ENCODE data around the gene TTI1. TPM values are rescaled to one million over a fixed set of nuclear protein-coding genes. Genes with fewer than 3 reads are reported as not detected.

TTI1 gene
- total RNA-seq, 1 donor from 2014 or later = 13.4 TPM

- DNase-seq (ENCODE audit: low read depth) = peak; percentile 87
- FAIRE-seq = peak; percentile 93
- H3K4me3 Mint-ChIP-seq (ENCODE audit: unreplicated experiment) = peak overlapping the region; percentile 8
Measured at GRCh38 chr20:38049800-38050199, 16.5 kb upstream of the TTI1 start.

GRCh38 chr20:38046572-38046971, 13.3 kb upstream of the TTI1 start:
- peak overlapping the region; percentile 48 for H3K27ac Mint-ChIP-seq (ENCODE audit: unreplicated experiment)
- H3K4me3 Mint-ChIP-seq (ENCODE audit: unreplicated experiment) = peak overlapping the region; percentile 10
- Histone ChIP-seq H3K4me3 (ENCODE audit: insufficient read depth, low read depth, low read length) (no peak overlapping the region), H2AFZ (ENCODE audit: low read depth, low read length) (no peak overlapping the region), H3K9me3 (ENCODE audit: insufficient read depth, low read depth, low read length) (no peaks in the 10 kb centered on the region), H4K20me1 (ENCODE audit: insufficient read depth, low read length) (peaks cover 22% of the 10 kb centered on the region), H3K4me1 (ENCODE audit: insufficient read depth, low read length) (peaks cover 22% of the 10 kb centered on the region), H3K4me2 (ENCODE audit: low read length) (no peak overlapping the region), H3K27me3 (ENCODE audit: insufficient read depth, low read length) (no peaks in the 10 kb centered on the region), H3K36me3 (ENCODE audit: insufficient read depth, low read length) (peaks cover 14% of the 10 kb centered on the region), H3K9ac (ENCODE audit: low read length) (no peak overlapping the region), H3K27ac (ENCODE audit: low read depth, low read length) (no peak overlapping the region), H3K79me2 (ENCODE audit: insufficient read depth, low read length) (peaks cover 64% of the 10 kb centered on the region)
- no peaks in the 10 kb centered on the region for H3K27me3 Mint-ChIP-seq (ENCODE audit: low read depth, unreplicated experiment)
- FAIRE-seq (no peak), DNase-seq (ENCODE audit: low read depth) (no peak)
- H3K9me3 Mint-ChIP-seq (ENCODE audit: unreplicated experiment) = no peaks in the 10 kb centered on the region
- peaks cover 15% of the 10 kb centered on the region for H3K36me3 Mint-ChIP-seq (ENCODE audit: low read depth, unreplicated experiment)
- peaks cover 48% of the 10 kb centered on the region for H3K4me1 Mint-ChIP-seq (ENCODE audit: low read depth, unreplicated experiment)
- no peak for TF ChIP-seq CTCF (IDR thresholded peaks at IDR 0.05; ENCODE audit: insufficient read depth, low read depth, low read length)
- no peak for TF ChIP-seq EZH2 (IDR thresholded peaks at IDR 0.05; ENCODE audit: insufficient read depth, low read length)

More at GRCh38 chr20:38049800-38050199, 16.5 kb upstream of the TTI1 start:
- H3K4me1 Mint-ChIP-seq (ENCODE audit: low read depth, unreplicated experiment) = peaks cover 45% of the 10 kb centered on the region
- H3K79me2 ChIP-seq (ENCODE audit: insufficient read depth, low read length) = peaks cover 75% of the 10 kb centered on the region
- peaks cover 18% of the 10 kb centered on the region for H4K20me1 ChIP-seq (ENCODE audit: insufficient read depth, low read length)
- peak overlapping the region; percentile 62 for H3K4me2 ChIP-seq (ENCODE audit: low read length)
- H3K27me3 Mint-ChIP-seq (ENCODE audit: low read depth, unreplicated experiment) = no peaks in the 10 kb centered on the region
- no peaks in the 10 kb centered on the region for H3K9me3 ChIP-seq (ENCODE audit: insufficient read depth, low read depth, low read length)
- peaks cover 3% of the 10 kb centered on the region for H3K36me3 ChIP-seq (ENCODE audit: insufficient read depth, low read length)
- no peaks in the 10 kb centered on the region for H3K27me3 ChIP-seq (ENCODE audit: insufficient read depth, low read length)
- H3K4me1 ChIP-seq (ENCODE audit: insufficient read depth, low read length) = peaks cover 22% of the 10 kb centered on the region
- H3K36me3 Mint-ChIP-seq (ENCODE audit: low read depth, unreplicated experiment) = peaks cover 11% of the 10 kb centered on the region
- H2AFZ ChIP-seq (ENCODE audit: low read depth, low read length) = no peak overlapping the region
- no peak overlapping the region for H3K4me3 ChIP-seq (ENCODE audit: insufficient read depth, low read depth, low read length)
- peak overlapping the region; percentile 80 for H3K27ac ChIP-seq (ENCODE audit: low read depth, low read length)
- peak overlapping the region; percentile 61 for H3K9ac ChIP-seq (ENCODE audit: low read length)
- no peaks in the 10 kb centered on the region for H3K9me3 Mint-ChIP-seq (ENCODE audit: unreplicated experiment)
- peak overlapping the region; percentile 94 for H3K27ac Mint-ChIP-seq (ENCODE audit: unreplicated experiment)
- no peak for TF ChIP-seq CTCF (IDR thresholded peaks at IDR 0.05; ENCODE audit: insufficient read depth, low read depth, low read length)
- TF ChIP-seq EZH2 (IDR thresholded peaks at IDR 0.05; ENCODE audit: insufficient read depth, low read length) = no peak

- no peak for FAIRE-seq
- DNase-seq (ENCODE audit: low read depth) = no peak
- no peak overlapping the region for H3K27ac ChIP-seq (ENCODE audit: low read depth, low read length)
- H3K27ac Mint-ChIP-seq (ENCODE audit: unreplicated experiment) = peak overlapping the region; percentile 66
- H3K4me2 ChIP-seq (ENCODE audit: low read length) = no peak overlapping the region
- peaks cover 16% of the 10 kb centered on the region for H4K20me1 ChIP-seq (ENCODE audit: insufficient read depth, low read length)
- H3K9me3 ChIP-seq (ENCODE audit: insufficient read depth, low read depth, low read length) = no peaks in the 10 kb centered on the region
- peaks cover 34% of the 10 kb centered on the region for H3K4me1 Mint-ChIP-seq (ENCODE audit: low read depth, unreplicated experiment)
- TF ChIP-seq CTCF (IDR thresholded peaks at IDR 0.05; ENCODE audit: insufficient read depth, low read depth, low read length) (no peak), EZH2 (IDR thresholded peaks at IDR 0.05; ENCODE audit: insufficient read depth, low read length) (no peak)
- H3K4me1 ChIP-seq (ENCODE audit: insufficient read depth, low read length) = peaks cover 4% of the 10 kb centered on the region
- no peaks in the 10 kb centered on the region for H3K27me3 ChIP-seq (ENCODE audit: insufficient read depth, low read length)
- peak overlapping the region; percentile 36 for H3K4me3 Mint-ChIP-seq (ENCODE audit: unreplicated experiment)
- H3K36me3 ChIP-seq (ENCODE audit: insufficient read depth, low read length) = peaks cover 23% of the 10 kb centered on the region
- H3K4me3 ChIP-seq (ENCODE audit: insufficient read depth, low read depth, low read length) = no peak overlapping the region
- no peaks in the 10 kb centered on the region for H3K9me3 Mint-ChIP-seq (ENCODE audit: unreplicated experiment)
- no peaks in the 10 kb centered on the region for H3K27me3 Mint-ChIP-seq (ENCODE audit: low read depth, unreplicated experiment)
- H3K36me3 Mint-ChIP-seq (ENCODE audit: low read depth, unreplicated experiment) = peaks cover 12% of the 10 kb centered on the region
- H3K79me2 ChIP-seq (ENCODE audit: insufficient read depth, low read length) = peaks cover 78% of the 10 kb centered on the region
- no peak overlapping the region for H3K9ac ChIP-seq (ENCODE audit: low read length)
- H2AFZ ChIP-seq (ENCODE audit: low read depth, low read length) = no peak overlapping the region
Measured at GRCh38 chr20:38044685-38045084, 11.4 kb upstream of the TTI1 start.
